ENCODE data around the gene PKIB.
"Not testable (repeated sequence)": the region's sequence is repeated elsewhere in the genome, so short reads cannot be mapped to it uniquely, and the experiment has no call there.

The PKIB gene

DNA sequence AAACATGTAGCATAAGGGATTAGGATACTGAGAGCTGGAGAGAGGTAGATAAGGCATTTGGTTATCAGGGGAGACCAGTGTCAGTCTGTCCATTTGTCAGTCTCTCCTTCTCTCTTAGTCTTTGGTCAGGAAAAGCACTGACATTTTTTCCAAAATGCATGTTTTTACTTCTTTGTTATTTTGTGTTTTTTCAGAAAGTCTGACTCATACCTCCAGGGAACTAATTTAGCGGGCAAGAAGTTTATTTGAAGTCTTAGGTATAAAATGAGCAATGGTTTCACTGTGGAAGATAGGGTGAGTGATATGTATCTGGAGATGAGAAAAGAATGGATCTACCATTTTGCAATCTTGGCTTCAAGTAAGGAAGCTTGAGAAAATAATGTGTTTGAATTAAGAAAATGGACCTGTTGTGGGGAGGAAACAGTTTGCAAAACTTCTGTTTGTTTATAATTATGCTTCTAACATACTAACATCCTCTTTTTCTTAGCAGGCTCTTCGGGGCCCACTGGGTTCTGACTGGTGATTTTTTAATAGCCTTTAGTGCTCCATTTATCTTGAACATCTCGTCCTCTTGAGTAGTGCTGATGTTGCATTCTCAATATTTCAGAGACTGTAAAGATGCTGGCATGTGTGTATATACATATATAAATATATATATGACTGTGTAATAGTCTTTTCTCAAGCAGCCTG lies 102.4 kb downstream of the PKIB start:
- no peak for DNase-seq

DNA sequence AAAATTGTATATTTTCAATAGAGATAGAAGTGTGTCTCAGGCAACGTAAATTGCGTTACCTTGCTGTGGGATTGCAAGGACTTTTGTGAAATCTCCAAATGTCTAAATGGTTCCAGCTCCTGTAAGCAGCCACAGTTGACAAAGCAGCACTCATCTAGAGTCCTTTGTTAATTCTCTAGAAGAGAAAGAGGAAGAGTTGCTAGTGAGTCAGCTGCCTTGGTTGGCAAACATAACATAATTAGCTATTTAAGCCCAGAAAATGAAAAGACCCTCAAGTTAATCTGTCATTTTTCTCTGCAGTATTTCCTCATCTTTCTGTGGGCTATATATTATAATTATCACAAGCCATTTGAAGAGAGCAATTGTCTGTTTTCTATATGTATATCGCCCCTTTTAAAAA lies 102.9 kb downstream of the PKIB start:
- DNase-seq, result peak; percentile 85

DNA sequence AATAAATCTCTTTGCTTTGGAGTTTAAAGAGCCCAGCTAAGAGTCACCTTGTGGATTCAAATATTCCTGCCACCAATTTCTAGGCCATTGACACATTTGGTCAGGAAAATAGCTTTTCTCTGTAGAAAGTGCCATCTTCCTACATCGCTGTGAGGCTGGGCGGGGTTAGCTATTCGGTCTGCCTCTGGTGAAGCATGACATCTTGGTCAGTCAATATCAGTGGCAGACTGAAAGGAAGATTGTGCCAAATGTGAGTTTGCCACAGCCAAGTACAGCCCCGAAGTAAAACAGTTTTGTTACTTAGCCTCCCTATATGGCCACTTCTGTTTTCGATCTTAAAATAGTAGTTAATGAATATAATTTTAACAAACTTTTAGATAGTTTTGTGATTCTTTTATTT lies 103.9 kb downstream of the PKIB start:
- no peak for DNase-seq

DNA sequence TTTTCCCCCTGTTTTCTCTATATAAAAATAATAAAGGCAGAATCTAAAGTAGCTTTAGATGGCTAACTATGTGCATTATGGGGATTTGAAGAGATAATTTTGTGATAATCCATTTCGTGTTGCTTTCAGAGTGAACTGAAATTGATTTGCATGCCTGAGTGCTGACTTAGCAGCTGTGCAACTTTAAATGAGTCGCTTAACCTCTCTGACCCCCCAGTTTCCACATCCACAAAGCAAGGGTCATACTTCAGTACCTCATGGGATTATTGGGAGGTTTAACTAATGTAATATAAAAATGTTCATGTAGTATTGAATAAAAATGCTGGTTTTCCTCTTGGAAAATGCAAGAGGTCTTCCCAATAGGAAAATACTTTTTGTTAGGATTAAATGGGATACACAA lies 105.5 kb downstream of the PKIB start:
- no peak for DNase-seq

DNA sequence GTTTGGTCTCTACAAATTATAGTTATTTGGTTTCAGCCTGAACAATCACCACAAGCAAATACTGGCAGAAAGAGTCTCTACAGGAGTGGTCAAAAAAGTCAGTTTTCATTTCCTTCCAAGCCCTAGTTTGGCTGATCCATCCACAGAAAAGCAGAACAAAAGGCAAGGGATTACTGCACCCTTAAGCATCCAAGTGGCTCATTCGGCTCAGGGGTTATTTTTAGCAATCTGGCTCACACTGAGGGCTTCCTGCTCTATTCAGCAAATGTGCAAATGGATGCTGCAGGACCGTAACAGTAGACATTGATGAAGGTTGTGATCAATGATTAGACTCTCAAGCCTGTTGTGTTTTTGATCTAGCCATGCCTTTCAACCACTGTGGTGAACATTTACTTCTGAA lies 107.1 kb downstream of the PKIB start:
- DNase-seq, result peak; percentile 65

DNA sequence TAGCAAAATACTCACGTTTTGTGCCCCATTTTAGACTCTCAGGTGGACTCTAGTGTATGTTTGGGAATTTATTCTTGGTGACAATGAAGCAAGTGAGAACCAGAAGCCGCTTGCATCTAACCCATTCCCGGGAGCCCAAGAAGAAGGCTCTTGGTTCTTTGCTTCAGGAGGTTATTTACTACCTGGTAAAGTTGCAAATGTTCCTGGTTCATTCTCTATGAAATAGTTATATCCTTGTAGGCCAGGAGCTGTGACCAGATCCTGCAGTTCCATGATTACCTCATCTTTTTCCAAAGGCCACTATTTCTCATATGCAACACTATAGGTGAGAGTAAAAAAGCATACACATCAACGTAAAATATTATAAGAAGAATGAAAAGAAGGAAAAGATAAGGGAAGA lies 108.4 kb downstream of the PKIB start:
- DNase-seq, result no peak

- peak; percentile 87 for DNase-seq
Measured at GRCh38 chr6:122719176-122719575, 109.0 kb downstream of the PKIB start.

DNA sequence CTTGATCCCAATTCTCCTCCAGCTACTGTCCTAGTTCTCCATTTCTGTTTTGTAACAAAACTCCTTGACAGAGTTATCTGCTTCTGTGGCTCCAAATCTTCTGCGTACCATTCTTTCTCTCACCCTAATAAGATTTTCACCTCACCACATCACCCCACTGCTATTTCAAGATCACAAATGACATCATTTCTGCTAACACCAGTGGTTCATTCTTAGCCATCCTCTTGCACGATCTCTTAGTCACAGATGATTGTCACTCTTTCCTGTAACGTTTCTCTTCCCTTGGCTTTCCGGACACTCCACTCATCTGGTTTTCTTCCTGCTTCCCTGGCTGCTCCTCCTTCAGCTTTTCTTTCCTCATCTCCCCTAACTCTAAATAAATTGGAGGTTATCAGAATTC lies 112.5 kb downstream of the PKIB start:
- no peak for DNase-seq

DNA sequence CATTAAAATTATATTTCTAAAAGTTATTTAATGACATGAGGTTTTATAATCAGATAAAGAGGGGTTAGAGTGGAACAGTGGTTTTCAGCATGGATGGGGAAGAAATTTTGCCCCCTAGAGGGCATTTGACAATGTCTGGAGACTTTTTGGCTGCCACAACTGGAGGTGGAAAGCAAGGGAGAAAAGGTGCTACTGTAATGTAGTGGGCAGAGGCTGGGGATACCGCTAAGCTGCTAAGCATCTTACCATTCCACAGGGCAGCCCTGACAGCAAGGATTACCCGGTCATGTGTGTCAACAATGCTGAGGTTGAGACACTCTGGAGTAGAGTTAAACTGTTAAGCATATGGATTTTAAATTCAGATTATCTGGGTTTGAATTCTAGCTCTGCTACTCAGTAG lies 116.4 kb downstream of the PKIB start:
- peak; percentile 40 for DNase-seq

- no peak for DNase-seq
Measured at GRCh38 chr6:122727244-122727643, 117.0 kb downstream of the PKIB start.

- DNase-seq, result no peak
Measured at GRCh38 chr6:122730334-122730733, 120.1 kb downstream of the PKIB start.

DNA sequence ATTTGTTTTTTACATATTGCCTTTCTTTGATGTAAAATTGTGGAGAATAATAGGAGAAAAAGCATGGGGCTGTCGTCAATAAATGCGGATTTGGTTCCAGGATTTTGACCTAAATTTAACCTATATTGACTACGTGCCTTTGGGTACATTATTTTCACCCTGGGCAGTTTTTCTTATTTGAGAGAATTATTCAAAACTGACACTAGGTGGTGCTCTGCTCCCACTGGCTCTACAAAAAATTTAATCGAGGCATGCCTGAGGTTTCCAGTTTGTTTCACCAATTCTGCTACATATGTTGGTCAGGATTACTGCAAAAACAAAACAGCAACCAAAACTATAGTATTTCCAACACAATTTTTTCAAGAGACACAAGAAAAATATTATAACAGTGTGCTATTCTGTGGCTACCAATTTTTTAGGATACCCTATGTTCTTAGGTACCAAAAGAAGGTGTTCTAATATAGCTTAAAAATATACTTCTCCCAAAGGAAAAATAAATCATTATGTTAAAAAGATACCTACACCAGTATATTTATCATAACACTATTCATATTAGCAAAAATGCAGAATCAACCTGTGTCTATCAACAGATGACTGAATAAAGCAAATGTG lies 120.7 kb downstream of the PKIB start:
- DNase-seq, result peak; percentile 76

DNA sequence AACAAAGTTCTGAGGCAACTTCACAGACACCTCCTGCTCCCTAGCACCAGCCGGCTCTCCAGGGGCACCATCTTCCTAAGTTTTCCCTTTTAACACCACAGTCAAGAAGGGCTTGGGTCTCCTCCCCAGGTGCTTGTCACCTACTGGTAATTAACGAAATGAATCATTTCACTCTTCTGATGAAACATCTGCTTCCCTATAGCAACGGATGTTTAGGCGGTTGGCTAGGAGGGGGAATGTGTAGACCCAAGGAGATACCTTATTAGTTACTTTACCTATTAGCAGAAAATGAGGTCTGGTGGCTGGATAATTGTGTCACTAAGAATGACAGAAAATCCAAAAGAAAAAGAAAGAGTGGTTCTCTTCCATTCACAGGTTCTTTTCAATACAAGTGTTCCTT lies 123.1 kb downstream of the PKIB start:
- peak; percentile 44 for DNase-seq

GRCh38 chr6:122734529-122735395 lies 124.6 kb downstream of the PKIB start:
- DNase-seq, result no peak

- peak; percentile 95 for DNase-seq
Measured at GRCh38 chr6:122735582-122735981, 125.4 kb downstream of the PKIB start.

DNA sequence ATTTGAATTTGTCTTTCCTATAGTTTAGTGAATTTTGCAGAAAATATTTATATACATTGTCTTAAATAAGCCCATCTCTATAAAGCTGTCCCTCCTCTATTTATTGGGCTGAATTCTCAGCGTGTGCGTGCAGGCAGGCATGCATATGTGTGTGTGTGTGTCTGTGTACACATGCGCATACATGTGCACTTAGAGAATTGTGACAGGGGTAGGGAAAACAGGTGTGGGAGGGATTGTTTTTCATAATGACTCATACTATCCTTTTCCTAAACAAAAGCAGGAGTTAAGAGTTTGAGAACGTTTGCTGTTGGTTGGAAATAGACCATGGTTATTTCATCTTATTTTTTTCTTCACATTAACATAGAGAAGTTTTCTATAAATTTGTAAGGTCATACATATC lies 126.0 kb downstream of the PKIB start:
- peak; percentile 95 for DNase-seq

- DNase-seq, result peak; percentile 71
Measured at GRCh38 chr6:122736616-122737015, 126.4 kb downstream of the PKIB start.

GRCh38 chr6:122740091-122740490 lies 129.9 kb downstream of the PKIB start:
- no peak for DNase-seq

GRCh38 chr6:122740936-122741335 lies 130.7 kb downstream of the PKIB start:
- DNase-seq, result no peak

DNA sequence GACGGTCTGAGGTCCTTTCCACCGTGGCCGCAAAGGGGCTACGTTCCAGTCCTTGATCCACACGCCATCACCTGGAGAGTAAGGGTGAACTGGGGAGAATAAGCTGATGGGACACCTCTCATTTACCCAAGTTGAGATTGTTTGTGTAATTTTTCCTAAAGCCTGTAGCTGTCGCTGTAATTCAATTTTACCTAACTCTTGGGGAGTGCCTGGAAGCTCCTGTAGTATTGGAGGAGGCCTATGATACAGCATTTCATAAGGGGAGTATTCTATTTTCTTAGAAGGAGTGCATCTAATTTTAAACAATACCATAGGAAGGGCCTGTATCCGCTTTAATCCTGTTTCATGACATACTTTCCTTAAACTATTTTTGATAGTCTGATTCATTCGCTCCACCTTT lies 134.0 kb downstream of the PKIB start:
- not testable (repeated sequence) for DNase-seq

DNA sequence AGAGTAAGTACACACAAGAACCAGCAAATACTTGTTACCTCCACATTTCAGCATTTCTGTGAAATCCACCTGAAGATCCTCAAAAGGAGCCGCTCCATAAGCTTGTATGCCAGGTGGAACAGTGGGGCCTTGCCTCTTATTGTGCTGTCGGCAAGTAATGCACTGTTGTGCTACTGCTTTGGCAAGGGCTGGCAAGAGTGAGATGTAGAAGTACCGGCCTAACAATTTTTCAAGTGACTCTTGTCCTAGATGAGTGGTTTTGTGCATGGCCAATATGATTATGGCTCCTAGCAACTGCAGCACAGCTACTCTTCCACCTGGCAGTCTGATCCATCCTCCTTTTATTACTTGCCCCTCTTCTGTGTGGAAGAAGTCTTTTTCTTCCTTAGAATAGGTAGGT lies 134.7 kb downstream of the PKIB start:
- DNase-seq, result not testable (repeated sequence)

- no peak for DNase-seq
Measured at GRCh38 chr6:122746688-122747087, 136.5 kb downstream of the PKIB start.

- DNase-seq, result no peak
Measured at GRCh38 chr6:122747573-122747972, 137.4 kb downstream of the PKIB start.

- not testable (repeated sequence) for DNase-seq
Measured at GRCh38 chr6:122748945-122749344, 138.7 kb downstream of the PKIB start.

All from NCI-H748 treated with DMSO at 0.1 percent for 48 hours (cell line).